Measurements from ENCODE around the gene ENOX1. TPM values are rescaled to one million over a fixed set of nuclear protein-coding genes. Genes with fewer than 3 reads are reported as not detected.
"Not testable (repeated sequence)": the region's sequence is repeated elsewhere in the genome, so short reads cannot be mapped to it uniquely, and the experiment has no call there.

ENOX1 gene
- total and polyA plus RNA-seq, 4 experiments from 2014 or later: not detected

DNA sequence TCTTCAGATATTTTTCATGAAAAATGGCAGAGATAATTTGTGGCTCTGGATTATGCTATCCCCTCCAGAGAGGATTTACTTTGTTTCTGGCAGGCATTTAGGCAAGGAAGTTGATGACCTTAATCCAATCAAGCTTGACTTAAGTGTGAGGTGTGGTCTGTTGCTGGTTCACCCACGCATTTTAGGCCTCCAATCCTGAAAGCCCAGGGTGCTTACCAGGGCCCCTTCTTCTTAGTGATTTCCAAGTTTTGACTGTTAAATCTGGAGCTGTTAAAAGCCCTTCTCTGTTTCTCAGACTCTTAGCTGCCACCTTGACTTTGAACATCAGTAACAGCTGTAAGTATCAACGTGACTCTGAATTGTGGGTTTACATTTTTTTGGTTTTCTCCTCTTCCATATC, 601.5 kb downstream of the ENOX1 start:
- Mint-ChIP-seq H3K9me3 (peaks cover 0 to 2% (median 0%) of the 10 kb centered on the region in 8 donors), H3K27ac (no peak overlapping the region), H3K27me3 (peaks cover 1 to 2% of the 10 kb centered on the region in 2 donors), H3K4me3 (no peak overlapping the region), H3K36me3 (no peaks in the 10 kb centered on the region), H3K4me1 (no peaks in the 10 kb centered on the region)
- Histone ChIP-seq H3K4me3 (ENCODE audit: low read length in 2 of 2) (no peak overlapping the region), H3K36me3 (ENCODE audit: insufficient read depth, low read length) (no peaks in the 10 kb centered on the region), H3K9me3 (ENCODE audit: control insufficient read depth in 1 of 2, low read length in 2 of 2) (no peaks in the 10 kb centered on the region), H3K4me1 (ENCODE audit: insufficient read depth, low read length) (no peaks in the 10 kb centered on the region), H3K27ac (ENCODE audit: low read depth, low read length) (no peak overlapping the region), H3K27me3 (ENCODE audit: insufficient read depth, low read length) (no peaks in the 10 kb centered on the region)
- no peak for DNase-seq
- POLR2A ChIA-PET (ENCODE audit: partially characterized antibody): no interaction called here
- CTCF ChIA-PET (ENCODE audit: partially characterized antibody): interaction anchor here (1.8 kb wide), 1 partner anchor 8 kb away, joined by 5 read pairs; no protein-coding TSS in a partner anchor
- intact Hi-C loops (cut with micrococcal nuclease): no loop called here

DNA sequence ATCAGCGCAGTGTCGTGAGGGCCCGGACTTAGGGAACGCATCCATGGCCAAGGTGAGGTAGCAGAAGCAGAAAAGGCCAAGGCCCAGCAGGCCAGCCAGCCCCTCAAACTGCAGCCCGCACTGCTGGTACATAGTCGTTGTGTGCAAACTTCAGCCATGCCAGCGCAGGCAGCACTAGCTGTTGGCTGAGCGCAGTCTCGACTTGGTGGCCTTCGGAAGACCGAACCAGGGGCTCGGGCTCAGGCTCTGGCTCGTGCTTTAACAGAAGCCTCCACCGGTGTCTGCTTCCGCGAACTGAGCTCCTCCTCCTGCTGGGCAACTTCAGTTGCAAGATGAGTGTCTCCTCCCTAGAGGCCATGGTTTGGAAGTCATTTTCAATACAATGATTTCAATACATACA, 605.9 kb downstream of the ENOX1 start:
- H3K9me3 Mint-ChIP-seq: peaks cover 0 to 5% (median 0%) of the 10 kb centered on the region in 8 donors
- Histone ChIP-seq H3K27me3 (ENCODE audit: insufficient read depth, low read length) (no peaks in the 10 kb centered on the region), H3K27ac (ENCODE audit: low read depth, low read length) (no peak overlapping the region), H3K4me1 (ENCODE audit: insufficient read depth, low read length) (no peaks in the 10 kb centered on the region), H3K9me3 (ENCODE audit: control insufficient read depth in 1 of 2, low read length in 2 of 2) (no peaks in the 10 kb centered on the region), H3K4me3 (ENCODE audit: low read length in 2 of 2) (no peak overlapping the region), H3K36me3 (ENCODE audit: insufficient read depth, low read length) (no peaks in the 10 kb centered on the region)
- CTCF ChIA-PET (ENCODE audit: partially characterized antibody): no interaction called here
- no peaks in the 10 kb centered on the region for H3K4me1 Mint-ChIP-seq
- no peak overlapping the region for H3K27ac Mint-ChIP-seq
- H3K36me3 Mint-ChIP-seq: no peaks in the 10 kb centered on the region
- intact Hi-C loops (cut with micrococcal nuclease): no loop called here
- H3K4me3 Mint-ChIP-seq: no peak overlapping the region
- DNase-seq: no peak
- H3K27me3 Mint-ChIP-seq: peaks cover 2% of the 10 kb centered on the region in 2 donors
- POLR2A ChIA-PET (ENCODE audit: partially characterized antibody): no interaction called here

DNA sequence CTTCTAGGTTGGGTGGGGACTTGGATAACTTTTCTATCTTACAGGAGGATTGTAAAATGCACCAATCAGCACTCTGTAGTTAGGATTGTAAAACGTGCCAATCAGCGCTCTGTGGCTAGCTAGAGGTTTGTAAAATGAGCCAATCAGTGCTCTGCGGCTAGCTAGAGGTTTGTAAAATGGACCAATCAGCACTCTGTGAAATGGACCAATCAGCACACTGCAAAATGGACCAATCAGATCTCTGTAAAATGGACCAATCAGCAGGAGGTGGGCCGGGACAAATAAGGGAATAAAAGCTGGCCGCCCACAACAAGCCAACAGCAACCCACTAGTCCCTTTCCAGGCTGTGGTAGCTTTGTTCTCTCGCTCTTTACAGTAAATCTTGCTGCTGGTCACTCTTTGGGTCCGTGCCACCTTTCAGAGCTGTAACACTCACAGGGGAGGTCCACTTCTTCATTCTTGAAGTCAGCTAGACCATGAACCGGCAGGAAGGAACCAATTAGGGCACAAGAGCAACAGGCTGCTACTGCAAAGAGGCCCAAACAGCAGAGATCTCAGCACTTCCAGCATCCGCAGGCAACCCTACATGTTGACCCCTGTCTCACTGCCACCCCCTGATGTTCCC, 606.6 kb downstream of the ENOX1 start:
- no peaks in the 10 kb centered on the region for H3K27me3 ChIP-seq (ENCODE audit: insufficient read depth, low read length)
- ChIA-PET CTCF (ENCODE audit: partially characterized antibody) (no interaction called here), POLR2A (ENCODE audit: partially characterized antibody) (no interaction called here)
- H3K4me3 ChIP-seq (ENCODE audit: low read length in 2 of 2): no peak overlapping the region
- Mint-ChIP-seq H3K27ac (no peak overlapping the region), H3K9me3 (peaks cover 0 to 5% (median 0%) of the 10 kb centered on the region in 8 donors), H3K27me3 (peaks cover 2% of the 10 kb centered on the region in 2 donors), H3K4me1 (no peaks in the 10 kb centered on the region), H3K36me3 (no peaks in the 10 kb centered on the region), H3K4me3 (no peak overlapping the region)
- no peak for DNase-seq
- no peaks in the 10 kb centered on the region for H3K9me3 ChIP-seq (ENCODE audit: control insufficient read depth in 1 of 2, low read length in 2 of 2)
- no peak overlapping the region for H3K27ac ChIP-seq (ENCODE audit: low read depth, low read length)
- H3K4me1 ChIP-seq (ENCODE audit: insufficient read depth, low read length): no peaks in the 10 kb centered on the region
- intact Hi-C loops (cut with micrococcal nuclease): no loop called here
- no peaks in the 10 kb centered on the region for H3K36me3 ChIP-seq (ENCODE audit: insufficient read depth, low read length)

DNA sequence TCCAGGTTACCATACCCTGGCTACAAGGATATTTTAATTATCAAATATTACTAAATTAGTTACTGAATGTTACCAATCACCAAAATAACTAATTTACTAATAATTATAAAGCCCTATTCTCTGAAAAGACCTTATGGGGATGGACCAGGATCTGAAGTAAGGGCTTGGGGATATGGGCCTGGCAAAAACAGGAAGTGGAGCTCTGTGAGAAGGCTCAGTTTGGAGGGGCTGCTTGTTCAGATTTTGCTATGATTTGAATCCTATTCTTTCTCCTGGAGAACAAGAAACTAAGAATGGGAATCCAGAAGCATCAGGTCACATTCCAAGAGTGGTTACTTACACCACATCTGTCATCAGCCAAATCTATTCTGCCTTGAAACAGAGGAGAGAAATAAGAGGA, 615.3 kb downstream of the ENOX1 start:
- H3K27ac Mint-ChIP-seq: no peak overlapping the region
- ChIA-PET POLR2A (ENCODE audit: partially characterized antibody) (no interaction called here), CTCF (ENCODE audit: partially characterized antibody) (no interaction called here)
- Histone ChIP-seq H3K4me1 (ENCODE audit: insufficient read depth, low read length) (no peaks in the 10 kb centered on the region), H3K36me3 (ENCODE audit: insufficient read depth, low read length) (no peaks in the 10 kb centered on the region), H3K27ac (ENCODE audit: low read depth, low read length) (no peak overlapping the region), H3K9me3 (ENCODE audit: control insufficient read depth in 1 of 2, low read length in 2 of 2) (no peaks in the 10 kb centered on the region), H3K27me3 (ENCODE audit: insufficient read depth, low read length) (no peaks in the 10 kb centered on the region), H3K4me3 (ENCODE audit: low read length in 2 of 2) (no peak overlapping the region)
- peaks cover 0 to 4% (median 0%) of the 10 kb centered on the region in 8 donors for H3K9me3 Mint-ChIP-seq
- no peaks in the 10 kb centered on the region for H3K36me3 Mint-ChIP-seq
- intact Hi-C loops (cut with micrococcal nuclease): no loop called here
- H3K4me3 Mint-ChIP-seq: no peak overlapping the region
- no peak for DNase-seq
- H3K4me1 Mint-ChIP-seq: no peaks in the 10 kb centered on the region
- peaks cover 4 to 7% of the 10 kb centered on the region in 2 donors for H3K27me3 Mint-ChIP-seq

DNA sequence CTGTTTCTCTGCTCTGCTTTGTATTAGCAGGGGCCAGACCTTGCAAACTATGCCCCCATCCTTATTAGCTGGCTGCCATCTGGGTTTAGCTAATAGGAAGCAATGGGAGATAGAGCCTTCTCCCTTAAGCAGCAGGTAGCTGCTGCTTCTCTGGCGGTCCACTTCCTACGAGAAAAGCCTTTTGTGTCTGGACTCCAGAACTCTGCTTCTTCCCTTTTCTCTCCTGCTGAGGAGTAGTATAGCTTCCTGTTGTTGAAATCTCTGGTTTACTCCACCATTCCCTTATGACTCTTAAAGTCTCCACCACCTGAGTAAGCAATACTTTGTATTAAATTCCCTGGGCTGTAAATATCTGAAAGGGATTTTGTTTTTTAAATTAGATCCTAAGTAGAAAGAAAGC, 616.3 kb downstream of the ENOX1 start:
- no peaks in the 10 kb centered on the region for H3K9me3 ChIP-seq (ENCODE audit: control insufficient read depth in 1 of 2, low read length in 2 of 2)
- DNase-seq: no peak
- no peak overlapping the region for H3K27ac ChIP-seq (ENCODE audit: low read depth, low read length)
- no peak overlapping the region for H3K27ac Mint-ChIP-seq
- peaks cover 0 to 13% (median 7%) of the 10 kb centered on the region in 8 donors for H3K9me3 Mint-ChIP-seq
- POLR2A ChIA-PET (ENCODE audit: partially characterized antibody): no interaction called here
- no peaks in the 10 kb centered on the region for H3K27me3 ChIP-seq (ENCODE audit: insufficient read depth, low read length)
- no peak overlapping the region for H3K4me3 ChIP-seq (ENCODE audit: low read length in 2 of 2)
- no peaks in the 10 kb centered on the region for H3K36me3 ChIP-seq (ENCODE audit: insufficient read depth, low read length)
- CTCF ChIA-PET (ENCODE audit: partially characterized antibody): no interaction called here
- H3K27me3 Mint-ChIP-seq: peaks cover 2 to 13% of the 10 kb centered on the region in 2 donors
- no peak overlapping the region for H3K4me3 Mint-ChIP-seq
- no peaks in the 10 kb centered on the region for H3K36me3 Mint-ChIP-seq
- intact Hi-C loops (cut with micrococcal nuclease): no loop called here
- H3K4me1 Mint-ChIP-seq: no peaks in the 10 kb centered on the region
- no peaks in the 10 kb centered on the region for H3K4me1 ChIP-seq (ENCODE audit: insufficient read depth, low read length)

DNA sequence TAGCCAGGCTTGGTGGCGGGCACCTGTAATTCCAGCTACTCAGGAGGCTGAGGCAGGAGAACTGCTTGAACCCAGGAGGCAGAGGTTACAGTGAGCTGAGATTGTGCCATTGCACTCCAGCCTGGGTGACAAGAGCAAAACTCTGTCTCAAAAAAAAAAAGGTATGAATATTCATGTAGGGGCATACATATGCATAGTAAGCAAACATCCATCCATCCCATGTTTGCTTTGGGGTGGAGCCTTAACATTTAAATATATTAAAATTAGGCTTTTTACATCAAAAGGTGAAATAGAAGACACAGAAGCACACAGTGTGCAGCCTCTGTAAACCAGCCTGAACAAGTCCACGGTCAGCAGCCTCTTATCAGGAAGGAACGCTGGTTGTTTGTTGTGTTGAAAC, 618.3 kb downstream of the ENOX1 start:
- H3K4me3 ChIP-seq (ENCODE audit: low read length in 2 of 2); H3K9me3 ChIP-seq (ENCODE audit: control insufficient read depth in 1 of 2, low read length in 2 of 2); H3K27ac ChIP-seq (ENCODE audit: low read depth, low read length); H3K27ac Mint-ChIP-seq; POLR2A ChIA-PET (ENCODE audit: partially characterized antibody); H3K4me1 ChIP-seq (ENCODE audit: insufficient read depth, low read length); intact Hi-C loops (cut with micrococcal nuclease); H3K4me1 Mint-ChIP-seq; H3K36me3 Mint-ChIP-seq; H3K27me3 ChIP-seq (ENCODE audit: insufficient read depth, low read length); CTCF ChIA-PET (ENCODE audit: partially characterized antibody); H3K36me3 ChIP-seq (ENCODE audit: insufficient read depth, low read length); H3K4me3 Mint-ChIP-seq; DNase-seq: not testable (repeated sequence)
- Mint-ChIP-seq H3K9me3 (peaks cover 0 to 26% (median 17%) of the 10 kb centered on the region in 8 donors), H3K27me3 (peaks cover 4 to 16% of the 10 kb centered on the region in 2 donors)

DNA sequence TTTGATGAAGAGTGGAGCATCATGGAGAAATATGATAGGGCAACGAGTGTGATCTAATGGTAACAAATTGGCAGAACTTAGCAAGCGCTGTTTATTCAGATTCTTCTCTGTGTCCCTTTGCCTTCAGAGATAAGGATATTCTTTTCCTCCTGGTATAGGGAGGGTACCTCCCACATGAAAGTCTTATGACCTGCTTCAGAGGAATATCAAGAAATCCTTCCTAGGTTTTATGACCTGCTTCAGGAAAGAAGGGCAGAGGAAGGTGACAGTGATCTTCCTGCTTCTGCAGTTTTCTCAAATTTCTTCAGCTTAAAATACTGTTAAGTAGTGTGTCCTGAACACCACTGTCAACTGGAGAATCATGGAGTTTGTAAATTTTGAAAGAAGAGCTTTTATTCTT, 619.0 kb downstream of the ENOX1 start:
- H3K4me3 Mint-ChIP-seq: no peak overlapping the region
- no peaks in the 10 kb centered on the region for H3K9me3 ChIP-seq (ENCODE audit: control insufficient read depth in 1 of 2, low read length in 2 of 2)
- H3K27ac Mint-ChIP-seq: no peak overlapping the region
- H3K27me3 Mint-ChIP-seq: peaks cover 4 to 16% of the 10 kb centered on the region in 2 donors
- H3K9me3 Mint-ChIP-seq: peaks cover 0 to 28% (median 17%) of the 10 kb centered on the region in 8 donors
- no peak overlapping the region for H3K27ac ChIP-seq (ENCODE audit: low read depth, low read length)
- no peak overlapping the region for H3K4me3 ChIP-seq (ENCODE audit: low read length in 2 of 2)
- CTCF ChIA-PET (ENCODE audit: partially characterized antibody): no interaction called here
- H3K36me3 ChIP-seq (ENCODE audit: insufficient read depth, low read length): no peaks in the 10 kb centered on the region
- H3K36me3 Mint-ChIP-seq: no peaks in the 10 kb centered on the region
- intact Hi-C loops (cut with micrococcal nuclease): no loop called here
- no peaks in the 10 kb centered on the region for H3K27me3 ChIP-seq (ENCODE audit: insufficient read depth, low read length)
- POLR2A ChIA-PET (ENCODE audit: partially characterized antibody): no interaction called here
- no peak for DNase-seq
- H3K4me1 ChIP-seq (ENCODE audit: insufficient read depth, low read length): no peaks in the 10 kb centered on the region
- no peaks in the 10 kb centered on the region for H3K4me1 Mint-ChIP-seq

Measured in CD4-positive, alpha-beta memory T cell (primary cell).